ENCODE measurements around the gene HPSE. TPM values are rescaled to one million over a fixed set of nuclear protein-coding genes. Genes with fewer than 3 reads are reported as not detected.

HPSE gene
- polyA plus RNA-seq (2013): 1.0 and 1.3 TPM in 2 replicates

- peak within 1 kb of the TSS; percentile 71 for H3K4me3 ChIP-seq (ENCODE audit: low read depth, low read length)
- no peak within 1 kb of the TSS for H2BK120ac ChIP-seq (ENCODE audit: insufficient read depth, low read length, poor library complexity)
- no peak within 1 kb of the TSS for H2BK12ac ChIP-seq (ENCODE audit: low read length)
- no peak within 1 kb of the TSS for H3K14ac ChIP-seq (ENCODE audit: low read length)
- H3K4me2 ChIP-seq (ENCODE audit: low read length): peak within 1 kb of the TSS; percentile 76
- H3K79me2 ChIP-seq (ENCODE audit: control insufficient read depth, insufficient read depth, low read length, poor library complexity): no peaks in the 10 kb centered on the region
- peaks cover 0 to 3% of the 10 kb centered on the region in 2 experiments for H3K4me1 ChIP-seq (ENCODE audit: control insufficient read depth in 1 of 2, insufficient read depth in 2 of 2, low read length in 2 of 2)
- no peak within 1 kb of the TSS for H3K9ac ChIP-seq (ENCODE audit: low read length)
- DNase-seq: peak; percentile 31 to 55
- no peaks in the 10 kb centered on the region for H3K9me3 ChIP-seq (ENCODE audit: insufficient read depth, low read depth, low read length)
- no peak within 1 kb of the TSS for H2BK5ac ChIP-seq (ENCODE audit: low read depth, low read length, poor library complexity)
- peaks cover 6% of the 10 kb centered on the region for H3K27me3 ChIP-seq (ENCODE audit: insufficient read depth, low read length)
- no peaks in the 10 kb centered on the region for H3K79me1 ChIP-seq (ENCODE audit: low read length)
- H3K27ac ChIP-seq (ENCODE audit: low read depth, low read length): no peak within 1 kb of the TSS
- WGBS (ENCODE audit: extremely low coverage, insufficient coverage, insufficient read length): no CpG with 5 or more reads among the region's 63 CpGs
- no peaks in the 10 kb centered on the region for H3K36me3 ChIP-seq (ENCODE audit: control insufficient read depth in 1 of 2, insufficient read depth in 2 of 2, low read length in 2 of 2)
- peak within 1 kb of the TSS; percentile 48 for H2AFZ ChIP-seq (ENCODE audit: insufficient read depth, low read length, poor library complexity)
- H4K12ac ChIP-seq (ENCODE audit: low read depth, low read length): no peak within 1 kb of the TSS
- H4K91ac ChIP-seq (ENCODE audit: low read depth, low read length): no peak within 1 kb of the TSS
- H3K4ac ChIP-seq (ENCODE audit: low read depth, low read length): no peak within 1 kb of the TSS
- no peak within 1 kb of the TSS for H2AK5ac ChIP-seq (ENCODE audit: low read length)
- no peak within 1 kb of the TSS for H3K18ac ChIP-seq (ENCODE audit: low read length)
- H3K23ac ChIP-seq (ENCODE audit: low read length): no peak within 1 kb of the TSS
- no peak within 1 kb of the TSS for H4K8ac ChIP-seq (ENCODE audit: low read depth, low read length)
These were observed at the start of gene HPSE for GRCh38 chr4:83334425-83335241. TSS of gene HPSE (minus strand) at chr4:83334848. CDS start at chr4:83334782, 66 bp downstream.

DNA sequence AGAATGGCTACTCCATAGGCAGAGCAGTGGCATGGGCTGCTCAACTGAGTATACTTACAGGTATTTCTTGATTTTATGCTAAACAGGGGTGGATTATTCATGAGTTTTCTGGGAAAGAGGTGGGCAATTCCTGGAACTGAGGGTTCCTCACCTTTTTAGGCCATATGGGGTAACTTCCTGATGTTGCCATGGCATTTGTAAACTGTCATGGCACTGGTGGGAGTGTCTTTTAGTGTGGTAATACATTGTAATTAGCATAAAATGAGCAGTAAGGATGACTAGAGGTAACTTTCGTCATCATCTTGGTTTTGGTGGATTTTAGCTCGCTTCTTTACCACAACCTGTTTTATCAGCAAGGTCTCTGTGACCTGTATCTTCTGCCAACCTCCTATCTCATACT lies 48.2 kb upstream of the HPSE start:
- Histone ChIP-seq H3K4me3 (ENCODE audit: low read depth, low read length) (no peak overlapping the region), H2BK120ac (ENCODE audit: insufficient read depth, low read length, poor library complexity) (no peak overlapping the region), H3K4me1 (ENCODE audit: control insufficient read depth in 1 of 2, insufficient read depth in 2 of 2, low read length in 2 of 2) (peaks cover 4 to 9% of the 10 kb centered on the region in 2 experiments), H4K12ac (ENCODE audit: low read depth, low read length) (no peak overlapping the region), H3K4me2 (ENCODE audit: low read length) (no peak overlapping the region), H3K27ac (ENCODE audit: low read depth, low read length) (no peak overlapping the region), H3K36me3 (ENCODE audit: control insufficient read depth in 1 of 2, insufficient read depth in 2 of 2, low read length in 2 of 2) (peaks cover 0 to 4% of the 10 kb centered on the region in 2 experiments), H3K79me1 (ENCODE audit: low read length) (peaks cover 2% of the 10 kb centered on the region), H3K18ac (ENCODE audit: low read length) (no peak overlapping the region), H2BK12ac (ENCODE audit: low read length) (no peak overlapping the region), H3K14ac (ENCODE audit: low read length) (no peak overlapping the region), H3K23ac (ENCODE audit: low read length) (no peak overlapping the region), H3K79me2 (ENCODE audit: control insufficient read depth, insufficient read depth, low read length, poor library complexity) (no peaks in the 10 kb centered on the region), H3K4ac (ENCODE audit: low read depth, low read length) (no peak overlapping the region), H4K8ac (ENCODE audit: low read depth, low read length) (no peak overlapping the region), H3K27me3 (ENCODE audit: insufficient read depth, low read length) (no peaks in the 10 kb centered on the region), H3K9ac (ENCODE audit: low read length) (no peak overlapping the region), H4K91ac (ENCODE audit: low read depth, low read length) (no peak overlapping the region), H2AK5ac (ENCODE audit: low read length) (no peak overlapping the region), H2AFZ (ENCODE audit: insufficient read depth, low read length, poor library complexity) (no peak overlapping the region), H3K9me3 (ENCODE audit: insufficient read depth, low read depth, low read length) (peaks cover 9% of the 10 kb centered on the region), H2BK5ac (ENCODE audit: low read depth, low read length, poor library complexity) (no peak overlapping the region)
- WGBS (ENCODE audit: extremely low coverage, insufficient coverage, insufficient read length): no CpG with 5 or more reads among the region's 2 CpGs
- no peak for DNase-seq

DNA sequence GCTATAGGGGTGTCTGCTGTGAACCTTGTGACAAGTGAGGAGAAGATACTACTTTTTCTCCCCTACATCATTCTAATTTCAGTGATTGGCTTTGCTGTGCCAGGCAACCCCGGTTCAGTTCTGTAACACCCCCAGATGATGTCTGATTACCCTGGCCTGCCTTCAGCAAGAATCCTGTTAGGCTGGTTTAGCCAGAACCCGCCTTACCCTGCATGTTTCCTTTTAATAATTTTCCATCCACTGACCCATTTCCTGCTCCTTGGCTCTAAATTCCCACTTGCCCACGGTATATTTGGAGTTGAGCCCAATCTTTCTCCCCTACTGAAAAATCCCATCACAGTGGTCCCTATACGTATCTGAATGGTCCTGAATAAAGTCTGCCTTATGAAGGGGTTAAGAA lies 46.5 kb upstream of the HPSE start:
- Histone ChIP-seq H3K79me2 (ENCODE audit: control insufficient read depth, insufficient read depth, low read length, poor library complexity) (no peaks in the 10 kb centered on the region), H3K23ac (ENCODE audit: low read length) (no peak overlapping the region), H3K36me3 (ENCODE audit: control insufficient read depth in 1 of 2, insufficient read depth in 2 of 2, low read length in 2 of 2) (peaks cover 0 to 4% of the 10 kb centered on the region in 2 experiments), H3K4me2 (ENCODE audit: low read length) (no peak overlapping the region), H3K9ac (ENCODE audit: low read length) (no peak overlapping the region), H3K4me3 (ENCODE audit: low read depth, low read length) (no peak overlapping the region), H3K18ac (ENCODE audit: low read length) (no peak overlapping the region), H3K14ac (ENCODE audit: low read length) (no peak overlapping the region), H2BK120ac (ENCODE audit: insufficient read depth, low read length, poor library complexity) (no peak overlapping the region), H2AFZ (ENCODE audit: insufficient read depth, low read length, poor library complexity) (no peak overlapping the region), H3K4me1 (ENCODE audit: control insufficient read depth in 1 of 2, insufficient read depth in 2 of 2, low read length in 2 of 2) (peaks cover 3 to 4% of the 10 kb centered on the region in 2 experiments), H4K12ac (ENCODE audit: low read depth, low read length) (no peak overlapping the region), H3K4ac (ENCODE audit: low read depth, low read length) (no peak overlapping the region), H3K79me1 (ENCODE audit: low read length) (no peaks in the 10 kb centered on the region), H4K8ac (ENCODE audit: low read depth, low read length) (no peak overlapping the region), H2BK12ac (ENCODE audit: low read length) (no peak overlapping the region), H3K9me3 (ENCODE audit: insufficient read depth, low read depth, low read length) (peaks cover 10% of the 10 kb centered on the region), H2BK5ac (ENCODE audit: low read depth, low read length, poor library complexity) (no peak overlapping the region), H3K27me3 (ENCODE audit: insufficient read depth, low read length) (no peaks in the 10 kb centered on the region), H4K91ac (ENCODE audit: low read depth, low read length) (no peak overlapping the region), H2AK5ac (ENCODE audit: low read length) (no peak overlapping the region), H3K27ac (ENCODE audit: low read depth, low read length) (no peak overlapping the region)
- DNase-seq: peak; percentile 5 to 22
- WGBS (ENCODE audit: extremely low coverage, insufficient coverage, insufficient read length): no CpG with 5 or more reads among the region's 4 CpGs

DNA sequence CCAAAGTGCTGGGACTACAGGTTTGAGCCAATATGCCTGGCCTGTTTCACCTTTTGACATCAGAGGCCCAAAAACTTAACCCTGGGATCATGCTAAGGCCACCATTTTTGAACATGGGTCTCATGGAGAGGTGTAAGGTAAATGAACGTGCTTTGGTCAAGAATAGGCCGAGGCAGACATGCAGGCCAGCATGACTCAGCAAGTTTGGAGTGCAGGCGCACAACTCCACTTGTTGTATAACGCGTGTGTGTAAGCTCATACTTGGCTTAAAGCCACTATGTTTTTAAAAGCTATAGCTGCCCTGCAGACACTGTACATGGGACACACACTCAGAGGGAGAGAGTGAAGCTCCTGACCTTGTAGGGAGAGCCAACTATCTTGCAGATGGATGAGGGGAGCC lies 43.8 kb upstream of the HPSE start:
- no peak overlapping the region for H3K4ac ChIP-seq (ENCODE audit: low read depth, low read length)
- no peaks in the 10 kb centered on the region for H3K27me3 ChIP-seq (ENCODE audit: insufficient read depth, low read length)
- peaks cover 3 to 4% of the 10 kb centered on the region in 2 experiments for H3K4me1 ChIP-seq (ENCODE audit: control insufficient read depth in 1 of 2, insufficient read depth in 2 of 2, low read length in 2 of 2)
- no peak overlapping the region for H4K91ac ChIP-seq (ENCODE audit: low read depth, low read length)
- H4K8ac ChIP-seq (ENCODE audit: low read depth, low read length): no peak overlapping the region
- no peak overlapping the region for H2BK5ac ChIP-seq (ENCODE audit: low read depth, low read length, poor library complexity)
- no peak overlapping the region for H4K12ac ChIP-seq (ENCODE audit: low read depth, low read length)
- no peak overlapping the region for H3K18ac ChIP-seq (ENCODE audit: low read length)
- H3K79me2 ChIP-seq (ENCODE audit: control insufficient read depth, insufficient read depth, low read length, poor library complexity): no peaks in the 10 kb centered on the region
- H2BK12ac ChIP-seq (ENCODE audit: low read length): no peak overlapping the region
- H3K14ac ChIP-seq (ENCODE audit: low read length): no peak overlapping the region
- no peak overlapping the region for H2BK120ac ChIP-seq (ENCODE audit: insufficient read depth, low read length, poor library complexity)
- H3K36me3 ChIP-seq (ENCODE audit: control insufficient read depth in 1 of 2, insufficient read depth in 2 of 2, low read length in 2 of 2): peaks cover 0 to 4% of the 10 kb centered on the region in 2 experiments
- no peak overlapping the region for H2AFZ ChIP-seq (ENCODE audit: insufficient read depth, low read length, poor library complexity)
- no peak overlapping the region for H3K9ac ChIP-seq (ENCODE audit: low read length)
- H3K79me1 ChIP-seq (ENCODE audit: low read length): no peaks in the 10 kb centered on the region
- no peak overlapping the region for H2AK5ac ChIP-seq (ENCODE audit: low read length)
- no peak overlapping the region for H3K27ac ChIP-seq (ENCODE audit: low read depth, low read length)
- peaks cover 10% of the 10 kb centered on the region for H3K9me3 ChIP-seq (ENCODE audit: insufficient read depth, low read depth, low read length)
- no peak overlapping the region for H3K23ac ChIP-seq (ENCODE audit: low read length)
- no peak overlapping the region for H3K4me2 ChIP-seq (ENCODE audit: low read length)
- no CpG with 5 or more reads among the region's 5 CpGs for WGBS (ENCODE audit: extremely low coverage, insufficient coverage, insufficient read length)
- DNase-seq: no peak
- H3K4me3 ChIP-seq (ENCODE audit: low read depth, low read length): no peak overlapping the region

Measured in trophoblast cell (in vitro differentiated cells and primary cell).